DMS79 (cell line): Measurements from ENCODE around the gene NOBOX.
A peak's percentile ranks its signal among the peaks of the same experiment; 100 is the strongest.
"Not testable (repeated sequence)": the region's sequence is repeated elsewhere in the genome, so short reads cannot be mapped to it uniquely, and the experiment has no call there.

ENCODE experiments used
- DNase-seq: peaks from one replicate; lab custom pipeline; 2025; lab: John Stamatoyannopoulos, UW

NOBOX gene

DNA sequence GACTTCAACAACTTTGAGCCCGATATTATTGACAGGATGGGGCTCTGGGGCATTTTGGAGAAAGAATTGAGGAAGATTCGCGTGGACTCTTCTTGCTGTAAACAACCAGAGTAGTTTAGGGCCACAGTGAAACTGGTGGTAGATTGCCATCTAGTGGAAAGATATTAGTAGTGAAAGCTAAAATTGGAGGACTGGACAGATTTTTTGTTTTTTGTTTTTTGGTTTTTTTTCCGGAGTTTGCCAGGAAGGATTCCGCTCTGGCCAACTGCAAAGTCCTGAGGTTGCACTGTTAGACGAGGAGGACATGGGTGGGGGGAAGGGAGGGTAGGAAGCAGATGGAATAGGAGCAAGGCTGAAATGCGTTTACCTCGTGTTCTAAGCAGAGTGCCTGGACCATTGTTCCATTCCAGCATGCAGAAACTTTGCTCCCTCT is 11.7 kb downstream of the NOBOX start:
- peak; percentile 1 for DNase-seq

GRCh38 chr7:144391014-144391413 is 12.5 kb downstream of the NOBOX start:
- DNase-seq, result no peak

DNA sequence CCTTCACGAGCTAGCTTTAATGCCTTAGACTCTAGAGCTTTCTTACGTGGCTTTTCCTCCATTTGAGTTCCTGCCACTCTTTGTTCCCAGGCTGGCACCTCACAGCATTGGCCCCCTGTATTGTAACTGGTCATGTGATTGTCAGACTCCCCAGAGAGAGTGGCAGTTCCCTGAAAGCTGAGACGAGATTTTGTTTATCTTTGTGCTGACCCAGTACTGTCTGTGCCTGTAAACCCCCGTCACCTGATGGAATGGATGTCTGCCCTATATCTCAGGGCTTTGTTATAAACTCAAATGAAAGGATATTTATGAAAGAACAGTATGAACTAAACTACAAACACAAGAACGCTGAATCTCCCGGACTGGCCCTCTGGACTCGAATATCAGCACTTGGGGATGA is 13.0 kb downstream of the NOBOX start:
- no peak for DNase-seq

DNA sequence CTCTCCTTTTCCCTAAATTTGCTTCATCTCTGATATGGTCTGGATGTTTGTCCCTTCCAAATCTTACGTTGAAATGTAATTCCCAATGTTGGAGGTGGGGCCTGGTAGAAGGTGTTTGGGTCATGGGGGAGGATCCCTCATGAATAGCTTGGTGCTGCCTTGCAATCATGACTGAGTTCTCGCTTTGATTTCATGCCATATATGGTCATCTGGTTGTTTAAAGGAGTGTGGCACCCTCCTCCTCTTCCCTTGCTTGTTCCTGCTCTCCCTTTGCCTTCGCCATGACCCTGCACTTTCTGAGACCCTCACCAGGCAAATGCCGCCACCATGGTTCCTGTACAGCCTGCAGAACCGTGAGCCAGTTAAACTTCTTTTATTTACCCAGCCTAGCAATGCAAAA is 14.5 kb downstream of the NOBOX start:
- no peak for DNase-seq

- no peak for DNase-seq
Observed at GRCh38 chr7:144386741-144387140, 16.8 kb downstream of the NOBOX start.

DNA sequence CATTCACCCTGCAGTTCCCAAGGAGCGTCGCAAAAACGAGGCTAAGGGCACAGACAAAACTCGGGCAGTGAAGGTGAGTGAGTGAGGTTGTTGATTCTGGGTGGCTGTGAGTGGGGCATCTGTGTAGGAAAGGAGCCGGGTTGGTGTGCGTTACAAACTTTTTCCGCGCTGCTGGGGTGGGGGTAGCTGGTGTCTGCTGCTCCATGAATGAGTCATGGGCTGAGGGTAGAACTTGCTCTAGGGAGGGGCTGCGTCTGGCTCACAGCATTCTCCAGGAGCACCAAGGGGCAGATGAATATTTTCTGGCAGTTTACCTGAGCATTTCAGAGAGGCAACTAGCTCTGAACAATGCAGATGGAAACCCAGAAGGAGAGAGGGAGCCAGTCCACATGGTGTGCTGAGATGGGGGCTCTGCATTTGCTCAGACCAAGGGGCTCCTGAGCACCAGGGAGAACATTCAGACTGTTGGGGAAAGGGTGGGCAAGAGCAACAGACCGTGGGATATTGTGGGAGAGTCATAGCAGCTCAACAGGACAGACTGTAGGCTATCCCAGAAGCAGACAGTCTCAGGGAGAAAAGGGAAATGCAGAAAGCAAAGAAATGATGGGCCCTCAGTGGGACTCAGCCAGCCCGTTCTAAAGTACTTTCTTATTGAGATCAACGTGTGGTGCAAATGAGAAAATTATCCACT is 18.8 kb downstream of the NOBOX start:
- DNase-seq, result no peak

DNA sequence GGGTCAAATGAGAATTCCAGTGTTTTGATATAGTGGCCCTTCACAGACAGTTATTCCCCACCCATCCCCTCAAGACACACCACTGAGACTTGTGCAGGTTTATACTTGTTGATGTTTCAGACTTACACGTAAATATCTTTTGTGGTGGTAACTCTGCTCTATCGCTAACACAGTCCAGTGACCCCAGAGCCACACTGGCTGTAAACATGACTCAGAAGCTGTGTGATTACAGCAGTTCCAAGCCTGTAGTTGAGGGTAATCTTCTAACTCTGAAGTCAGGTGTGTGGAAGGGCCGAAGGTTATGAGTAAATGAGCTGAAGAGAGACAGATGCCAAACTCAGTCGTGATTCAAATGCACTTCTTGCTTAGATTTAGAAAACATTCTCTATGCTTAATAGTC is 19.4 kb downstream of the NOBOX start:
- DNase-seq, result no peak

- DNase-seq, result no peak
Observed at GRCh38 chr7:144379776-144380384, 23.6 kb downstream of the NOBOX start.

DNA sequence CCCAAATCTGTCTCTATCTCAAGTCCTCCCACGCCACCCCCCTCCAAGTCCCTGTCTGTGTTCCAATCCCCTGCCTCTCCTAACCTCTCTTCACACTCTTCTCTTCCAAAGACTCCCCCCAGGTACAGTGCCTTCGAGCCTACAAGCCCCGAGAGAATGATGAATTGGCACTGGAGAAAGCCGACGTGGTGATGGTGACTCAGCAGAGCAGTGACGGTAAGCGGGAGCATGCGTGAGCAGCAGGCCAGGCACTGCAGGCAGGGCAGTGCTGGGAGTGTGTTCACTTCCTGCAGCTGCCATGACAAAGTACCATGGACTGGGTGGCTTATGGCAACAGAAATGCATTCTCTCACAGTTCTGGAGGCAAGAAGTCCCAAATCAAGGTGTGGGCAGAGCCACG is 24.8 kb downstream of the NOBOX start:
- DNase-seq, result no peak

DNA sequence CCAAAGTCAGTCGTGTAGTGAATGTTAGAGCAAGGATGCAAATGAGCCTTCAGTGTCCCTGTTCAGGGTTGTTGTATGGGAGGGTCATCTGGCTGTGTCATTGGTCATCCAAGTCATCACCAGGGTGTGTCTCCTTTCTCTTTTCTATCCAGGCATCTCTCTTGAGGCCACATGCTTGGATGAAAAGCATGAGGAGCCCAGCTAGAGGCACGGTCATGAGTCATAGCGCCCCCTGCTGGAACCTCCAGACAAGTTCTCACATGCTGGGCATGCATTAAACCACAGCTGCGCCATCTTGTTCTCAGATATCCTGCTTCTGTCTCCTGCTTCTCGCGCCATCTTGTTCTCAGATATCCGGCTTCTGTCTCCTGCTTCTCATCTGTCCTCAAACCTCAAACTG is 34.3 kb downstream of the NOBOX start:
- DNase-seq, result not testable (repeated sequence)

DNA sequence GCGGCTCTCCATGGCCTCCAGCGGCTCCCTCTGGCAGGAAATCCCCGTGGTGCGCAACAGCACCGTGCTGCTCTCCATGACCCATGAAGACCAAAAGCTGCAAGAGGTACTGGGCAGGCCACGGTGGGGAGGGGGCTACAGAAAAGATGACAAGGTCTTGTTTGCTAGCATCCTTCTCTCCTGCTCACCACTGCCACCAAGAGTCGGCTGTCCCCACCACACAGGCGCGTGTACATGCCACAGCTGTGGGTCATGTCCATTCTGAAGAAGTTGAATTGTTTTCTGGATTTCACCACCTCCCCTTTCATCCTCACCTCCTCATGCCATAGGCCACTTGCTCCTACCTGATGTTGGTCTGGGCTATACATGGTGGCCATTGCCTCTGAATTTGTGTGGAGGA is 36.2 kb downstream of the NOBOX start:
- not testable (repeated sequence) for DNase-seq

DNA sequence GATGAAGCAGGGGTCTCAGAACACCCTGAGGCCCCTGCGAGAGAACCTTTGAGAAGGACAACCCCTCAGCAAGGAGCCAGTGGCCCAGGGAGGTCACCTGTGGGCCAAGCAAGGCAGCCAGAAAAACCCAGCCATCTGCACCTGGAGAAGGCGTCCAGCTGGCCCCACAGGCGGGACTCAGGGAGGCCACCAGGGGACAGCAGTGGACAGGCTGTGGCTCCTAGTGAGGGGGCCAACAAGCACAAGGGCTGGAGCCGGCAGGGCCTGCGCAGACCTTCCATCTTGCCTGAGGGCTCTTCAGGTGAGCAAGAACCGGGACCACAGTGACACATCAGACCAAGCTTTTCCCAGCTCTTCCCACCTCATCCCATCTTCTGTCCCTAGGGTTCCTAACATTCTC is 38.0 kb downstream of the NOBOX start:
- DNase-seq, result not testable (repeated sequence)

- DNase-seq, result not testable (repeated sequence)
Observed at GRCh38 chr7:144362061-144362460, 41.4 kb downstream of the NOBOX start.

DNA sequence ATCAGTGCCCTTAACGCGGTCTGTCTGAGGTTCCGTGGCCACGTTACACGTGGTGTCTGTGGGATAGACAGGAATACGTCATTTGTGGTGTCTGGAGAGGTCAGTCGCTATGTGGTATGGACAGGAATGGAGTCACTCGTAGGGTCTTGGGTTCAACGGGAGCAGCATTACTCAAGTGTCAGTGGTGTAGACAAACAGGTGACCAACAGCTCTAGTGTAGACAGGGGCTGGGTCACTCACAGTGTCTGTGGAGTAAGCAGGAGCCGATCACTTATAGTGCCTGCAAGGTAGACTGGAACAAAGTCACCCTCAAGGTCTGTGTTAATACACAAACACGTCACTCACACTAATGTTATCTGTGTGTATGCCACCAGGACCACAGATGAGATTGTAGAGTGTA is 46.6 kb downstream of the NOBOX start:
- DNase-seq, result not testable (repeated sequence)

DNA sequence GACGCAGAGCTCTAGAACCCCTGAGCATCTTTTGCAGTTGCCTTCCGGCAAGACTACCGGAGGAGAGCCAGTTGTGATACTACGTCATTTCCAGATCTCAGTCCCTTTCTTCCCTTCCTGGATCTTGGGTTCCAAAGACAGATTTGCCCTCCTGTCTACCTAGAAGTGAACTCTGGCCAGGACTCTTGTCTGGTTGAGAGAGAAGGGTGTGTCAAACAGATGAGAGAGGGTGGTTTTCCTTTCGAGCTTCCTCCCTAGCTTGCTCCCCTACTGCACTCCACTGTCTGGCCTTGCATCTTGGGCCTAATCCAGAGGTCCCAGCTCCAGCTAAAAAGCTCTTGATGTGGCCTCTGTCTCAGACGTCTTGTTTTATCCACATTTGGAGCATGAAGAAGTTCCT is 47.3 kb downstream of the NOBOX start:
- DNase-seq, result not testable (repeated sequence)

DNA sequence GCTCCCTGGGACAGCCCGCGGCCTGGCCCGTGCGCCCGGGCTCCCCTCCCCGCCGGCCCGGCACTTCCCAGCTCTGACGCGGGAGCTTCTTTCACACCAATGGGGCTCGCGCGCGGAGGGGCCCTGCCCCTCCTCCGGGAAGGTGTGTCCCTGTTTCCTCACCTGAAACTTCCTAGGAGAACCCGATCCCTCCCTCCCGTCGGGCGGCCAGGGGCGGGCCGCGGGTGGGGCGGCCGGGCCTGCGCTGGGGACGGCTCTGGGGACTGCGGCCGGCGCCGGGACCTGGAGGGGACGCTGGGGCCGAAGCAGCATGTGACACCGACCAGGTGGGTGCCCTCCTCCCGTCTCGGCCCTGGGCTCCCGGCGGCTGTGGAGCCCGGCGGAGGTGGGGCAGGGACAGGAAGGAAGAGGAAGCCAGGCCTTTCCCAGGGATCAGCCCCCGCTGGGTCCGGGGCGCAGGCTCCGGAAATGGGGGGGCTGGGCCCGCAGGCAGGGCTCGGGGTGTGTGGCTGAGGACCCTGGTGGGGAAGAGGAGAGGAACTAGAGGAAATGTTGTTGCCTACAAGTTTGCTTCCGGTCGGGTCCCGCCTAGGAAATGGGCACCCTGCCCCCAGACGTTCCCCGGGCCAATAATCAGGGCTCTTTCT is 48.2 kb downstream of the NOBOX start, which contains the start of gene ARHGEF5:
ARHGEF5 (plus strand) TSS at position 227 of the 647 bp plus-strand sequence. CDS start 7,268 bp downstream, outside the sequence.
- DNase-seq, result not testable (repeated sequence)

- not testable (repeated sequence) for DNase-seq
Observed at GRCh38 chr7:144351667-144352066, 51.8 kb downstream of the NOBOX start.

DNA sequence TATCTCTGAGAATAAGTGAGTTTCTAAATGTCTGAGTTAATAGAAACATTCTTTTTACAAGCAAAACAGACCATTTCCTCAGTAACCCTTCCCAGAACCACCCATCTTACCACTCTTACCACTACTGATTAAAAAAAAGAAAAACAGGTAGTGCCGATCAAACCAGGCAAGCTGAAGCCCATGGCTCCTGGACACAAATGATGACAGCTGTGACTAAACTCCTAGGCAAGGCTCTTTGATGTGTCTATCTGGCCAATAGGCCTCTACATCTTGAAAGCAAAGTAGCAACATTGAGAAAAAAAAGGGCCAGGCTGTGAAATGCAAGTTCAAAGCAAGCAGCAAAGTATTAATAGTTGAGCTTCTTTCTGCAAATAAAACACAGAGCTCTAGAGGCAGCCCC is 54.9 kb downstream of the NOBOX start:
- not testable (repeated sequence) for DNase-seq
